GM18502 (cell line): Measurements from ENCODE around the gene MALT1.
A peak's percentile ranks its signal among the peaks of the same experiment; 100 is the strongest.

Source experiments
- ATAC-seq: cut with Tn5 transposase; IDR thresholded peaks from one replicate; pipeline ENCODE4 v1.9.1; 2021; ENCODE audit warnings: mild to moderate bottlenecking; ENCODE audit not compliant: unreplicated experiment, poor library complexity

Gene MALT1

DNA sequence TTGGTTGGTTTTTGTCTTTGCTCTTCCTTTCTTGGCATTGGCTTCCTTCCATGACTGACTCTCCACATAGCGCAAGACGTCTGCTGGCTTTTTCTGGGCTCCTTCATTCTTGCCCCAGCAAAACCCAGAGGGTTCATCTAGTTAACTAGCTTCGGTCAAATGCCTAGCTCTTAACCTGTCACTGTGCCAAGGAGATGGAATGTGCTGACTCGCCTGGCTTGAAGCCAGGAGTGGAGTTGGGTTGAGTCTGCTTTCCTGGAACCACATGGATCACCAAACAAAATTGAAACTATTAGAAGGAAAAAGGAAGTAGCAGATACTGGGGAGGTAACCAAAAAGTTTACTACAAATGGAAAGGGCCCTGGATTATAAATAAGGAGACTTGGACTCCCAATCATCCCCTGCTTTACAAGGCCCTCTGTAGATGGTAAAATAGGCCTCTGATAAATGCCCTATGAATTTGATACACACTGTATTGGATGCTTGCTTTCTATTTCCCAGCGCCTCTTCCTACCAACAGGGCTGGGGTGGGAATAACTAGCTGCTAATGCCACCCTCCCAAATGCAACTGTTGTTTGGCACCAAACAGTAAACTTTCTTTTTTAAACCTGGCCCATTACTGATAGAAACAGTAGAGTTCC, 11.3 kb downstream of the MALT1 start:
- no peak for ATAC-seq

DNA sequence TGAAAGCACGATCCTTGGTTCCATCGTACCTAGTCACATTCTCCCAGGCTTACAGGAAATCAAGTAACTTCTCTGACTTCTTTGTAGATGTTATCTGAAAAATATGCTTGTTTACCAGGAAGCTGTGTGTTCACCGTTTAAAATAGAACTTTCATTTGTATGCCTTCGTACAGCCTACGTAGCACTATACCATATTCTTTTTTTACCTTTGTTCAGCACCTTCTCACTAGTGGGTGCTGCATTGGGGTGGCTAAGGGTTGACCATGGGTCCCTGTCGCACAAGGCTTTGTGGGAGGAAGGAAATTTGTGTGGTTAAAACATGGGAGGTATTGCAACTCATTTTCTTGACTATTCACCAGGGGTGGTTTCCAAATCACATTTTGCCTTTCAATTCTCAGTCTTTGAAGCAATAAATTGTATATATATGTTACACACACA, 16.6 kb downstream of the MALT1 start:
- ATAC-seq, result peak; percentile 97

DNA sequence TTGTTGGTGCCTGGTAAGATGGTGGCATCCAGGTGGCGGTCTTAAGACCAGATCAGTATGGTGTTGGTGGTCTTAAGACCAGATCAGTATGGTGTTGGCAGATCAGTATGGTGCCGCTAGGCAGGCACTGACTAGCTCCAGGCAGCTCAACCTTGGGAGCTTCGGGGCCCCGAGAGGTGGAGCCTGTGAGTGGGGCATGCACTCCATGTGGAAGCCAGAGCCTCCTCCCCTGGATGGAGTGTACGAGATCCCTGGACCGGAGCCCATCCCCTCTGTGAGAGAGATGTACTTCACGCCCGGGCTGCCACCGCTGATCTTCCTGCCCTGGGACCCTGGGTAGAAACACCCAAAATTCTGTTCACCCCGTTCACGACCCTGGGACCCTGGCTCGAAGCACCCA, 19.0 kb downstream of the MALT1 start:
- ATAC-seq, result no peak

DNA sequence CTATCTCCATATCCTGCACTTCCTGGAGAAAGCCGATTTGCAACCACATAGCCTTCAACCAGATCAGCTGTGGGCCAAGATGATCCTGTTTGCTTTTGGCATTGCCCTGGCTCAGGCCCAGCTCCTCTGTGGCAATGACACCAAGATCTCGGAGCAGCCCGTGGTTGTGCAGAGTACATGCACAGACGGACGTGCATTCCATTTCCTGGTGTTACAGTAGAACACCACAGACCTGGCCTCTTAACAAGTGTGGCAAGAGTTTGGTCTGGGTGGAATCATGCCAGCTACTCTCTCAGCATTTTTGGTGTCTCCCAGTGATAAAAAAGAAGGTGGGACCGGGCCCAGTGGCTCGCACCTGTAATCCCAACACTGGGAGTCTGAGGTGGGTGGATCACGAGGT, 20.0 kb downstream of the MALT1 start:
- no peak for ATAC-seq

DNA sequence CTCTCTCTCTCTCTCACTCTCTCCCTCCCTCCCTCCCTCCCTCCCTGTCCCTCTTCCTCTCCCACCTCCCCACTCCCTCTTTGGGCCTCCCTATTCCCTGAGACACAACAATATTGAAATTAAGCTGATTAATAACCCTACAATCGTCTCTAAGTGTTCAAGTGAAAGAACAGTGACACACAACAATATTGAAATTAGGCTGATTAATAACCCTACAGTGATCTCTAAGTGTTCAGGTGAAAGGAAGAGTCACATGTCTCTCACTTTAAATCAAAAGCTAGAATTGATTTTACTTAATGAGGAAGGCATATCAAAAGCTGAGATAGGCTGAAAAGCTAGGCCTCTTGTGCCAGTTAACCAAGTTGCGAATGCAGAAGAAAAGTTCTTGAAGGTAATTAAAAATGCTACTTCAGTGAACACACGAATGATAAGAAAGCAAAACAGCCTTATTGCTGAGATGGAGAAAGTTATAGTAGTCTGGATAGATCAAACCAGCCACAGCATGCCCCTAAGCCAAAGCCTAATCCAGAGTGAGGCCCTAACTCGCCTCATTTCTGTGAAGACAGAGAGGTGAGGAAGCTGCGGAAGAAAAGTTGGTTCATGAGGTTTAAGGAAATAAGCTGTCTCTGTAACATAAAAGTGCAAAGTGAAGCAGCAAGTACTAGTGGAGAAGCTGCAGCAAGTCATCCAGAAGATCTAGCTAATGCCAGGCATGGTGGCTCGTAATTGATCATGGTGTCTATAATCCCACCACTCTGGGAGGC, 21.3 kb downstream of the MALT1 start:
- ATAC-seq, result no peak

DNA sequence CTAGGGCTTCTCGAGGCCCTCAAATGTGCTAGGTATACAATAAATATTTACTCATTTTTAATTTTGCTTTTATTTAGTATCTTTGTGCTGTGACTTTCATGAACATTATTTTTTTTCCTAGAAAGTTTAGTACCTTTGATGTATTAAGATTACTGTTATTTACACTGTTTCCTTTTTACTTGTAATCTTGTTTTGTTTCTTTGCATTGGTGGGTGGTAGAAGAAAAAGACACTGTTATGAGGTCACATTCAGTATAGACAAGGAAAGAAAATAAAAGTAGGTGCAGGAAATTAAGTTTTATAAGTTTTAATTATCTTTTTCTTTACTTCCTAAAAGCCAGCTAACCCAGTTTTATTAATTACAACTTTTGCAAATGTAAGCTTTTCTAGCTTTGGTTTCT, 23.0 kb downstream of the MALT1 start:
- no peak for ATAC-seq

DNA sequence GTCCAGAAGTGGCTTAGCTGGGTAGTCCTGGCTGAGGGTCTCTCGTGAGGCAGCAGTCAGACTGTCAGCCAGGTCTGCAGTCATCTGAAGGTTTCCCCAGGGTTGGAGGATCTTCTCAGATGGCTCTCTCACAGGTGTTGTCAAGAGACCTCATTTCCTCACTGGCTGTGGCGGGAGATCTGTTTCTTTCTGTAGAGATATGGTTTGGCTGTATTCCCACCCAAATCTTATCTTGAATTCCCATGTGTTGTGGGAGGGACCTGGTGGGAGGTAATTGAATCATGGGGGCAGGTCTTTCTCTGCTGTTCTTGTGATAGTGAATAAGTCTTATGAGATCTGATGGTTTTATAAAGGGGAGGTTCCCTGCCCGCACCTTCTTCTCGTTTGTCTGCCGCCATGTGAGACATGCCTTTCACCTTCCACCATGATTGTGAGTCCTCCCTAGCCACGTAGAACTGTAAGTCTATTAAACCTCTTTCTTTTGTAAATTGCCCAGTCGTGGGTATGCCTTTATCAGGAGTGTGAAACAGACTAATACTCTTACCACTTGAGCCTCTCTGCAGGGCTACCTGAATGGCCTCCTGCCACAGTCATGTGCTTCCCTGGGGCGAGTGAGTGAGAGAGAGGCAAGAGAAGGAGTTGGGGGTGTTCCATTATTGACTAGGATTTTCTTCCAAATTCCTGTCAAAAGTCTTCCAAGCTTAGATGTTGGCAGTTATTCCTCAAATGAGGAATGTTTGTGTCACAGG, 23.6 kb downstream of the MALT1 start:
- no peak for ATAC-seq

DNA sequence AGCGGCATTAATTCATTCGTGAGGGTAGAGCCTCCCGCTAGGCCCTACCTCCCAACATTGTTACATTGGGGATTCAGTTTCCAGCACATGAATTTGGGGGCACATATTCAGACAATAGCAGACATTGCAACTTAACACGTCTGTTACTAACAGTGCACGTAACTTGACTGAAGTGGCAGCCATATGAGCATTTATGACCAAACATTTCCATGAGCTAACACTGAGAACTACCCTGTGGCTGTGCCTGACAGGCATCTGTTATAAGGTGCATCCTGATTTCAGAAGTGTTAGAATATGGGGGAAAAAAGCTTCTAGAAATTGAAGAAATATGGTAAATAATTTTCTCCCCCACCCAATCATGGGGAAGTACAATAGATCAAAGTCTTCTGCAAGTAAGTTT, 24.5 kb downstream of the MALT1 start:
- ATAC-seq, result no peak

DNA sequence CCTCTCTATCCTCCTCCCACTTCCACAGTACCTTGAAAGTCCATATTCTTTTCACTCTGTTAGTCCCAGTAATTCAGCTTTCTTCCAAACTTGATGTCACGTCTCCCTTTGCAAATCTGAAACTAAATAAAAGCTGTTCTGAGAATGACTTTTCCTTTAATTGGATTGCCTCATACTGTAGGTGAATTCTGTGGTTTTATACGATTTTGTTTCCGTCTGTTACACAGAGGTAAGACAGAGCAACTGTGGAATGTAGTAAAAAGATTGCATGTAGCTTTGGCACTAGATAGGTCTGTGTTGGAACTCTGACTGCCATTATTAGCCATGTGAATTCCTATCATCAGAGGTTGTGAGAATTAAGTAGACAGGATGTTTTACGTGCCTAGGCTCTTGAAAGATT, 25.9 kb downstream of the MALT1 start:
- no peak for ATAC-seq

DNA sequence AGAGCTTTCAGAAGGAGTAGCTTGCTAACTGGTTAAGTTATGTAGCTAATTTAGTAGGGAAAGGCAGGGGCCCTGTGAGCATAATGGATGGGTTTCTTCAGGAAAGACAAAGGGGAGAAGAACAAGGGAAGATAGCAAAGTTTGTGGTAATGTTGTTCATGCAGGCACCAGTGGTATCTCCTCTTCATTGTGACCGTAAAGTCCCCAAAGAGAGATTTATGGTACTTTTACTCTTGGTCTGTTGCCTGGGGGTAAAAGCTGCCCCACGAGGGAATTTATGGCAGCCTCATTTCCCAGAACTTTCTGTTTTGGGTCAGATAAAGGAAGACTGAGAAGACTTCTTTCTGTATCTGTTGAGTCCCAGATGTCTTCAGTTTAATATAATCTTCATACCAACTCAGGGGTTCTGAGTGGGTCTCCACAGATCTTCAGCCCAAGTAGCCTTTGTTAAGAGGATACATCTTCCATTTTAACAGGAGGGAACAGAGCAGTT, 27.5 kb downstream of the MALT1 start:
- no peak for ATAC-seq

DNA sequence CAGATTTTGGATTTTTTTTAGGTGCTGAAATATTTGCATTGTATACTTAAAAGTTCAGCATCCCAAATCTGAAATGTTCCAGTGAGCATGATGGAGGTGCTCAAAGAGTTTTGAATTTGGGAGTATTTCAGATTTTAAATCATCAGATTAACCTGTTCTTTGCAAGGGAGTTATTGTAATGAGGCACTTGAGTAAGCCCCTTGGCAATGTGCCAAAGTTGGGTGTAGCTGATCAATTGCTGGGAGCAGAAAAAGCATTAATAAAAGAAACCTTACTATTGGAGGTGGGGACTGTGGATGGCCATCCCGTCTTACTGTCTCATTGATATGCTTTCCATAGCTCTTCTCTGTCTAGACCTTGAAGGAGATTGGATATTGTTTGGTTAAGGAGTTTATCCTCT, 28.3 kb downstream of the MALT1 start:
- ATAC-seq, result no peak

DNA sequence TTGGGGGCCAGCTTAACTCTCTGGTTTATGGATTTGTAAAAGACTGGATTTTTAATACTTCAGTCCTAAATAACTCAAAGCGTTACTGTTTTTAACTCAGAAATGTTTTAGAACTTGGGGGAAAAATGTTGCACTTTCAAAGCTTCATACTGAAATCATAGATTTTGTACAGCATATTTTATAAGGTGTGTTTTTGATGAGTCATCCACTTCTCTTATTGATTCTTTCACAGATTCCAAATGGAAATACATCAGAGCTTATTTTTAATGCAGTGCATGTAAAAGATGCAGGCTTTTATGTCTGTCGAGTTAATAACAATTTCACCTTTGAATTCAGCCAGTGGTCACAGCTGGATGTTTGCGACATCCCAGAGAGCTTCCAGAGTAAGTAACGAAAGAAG, 28.9 kb downstream of the MALT1 start:
- no peak for ATAC-seq

DNA sequence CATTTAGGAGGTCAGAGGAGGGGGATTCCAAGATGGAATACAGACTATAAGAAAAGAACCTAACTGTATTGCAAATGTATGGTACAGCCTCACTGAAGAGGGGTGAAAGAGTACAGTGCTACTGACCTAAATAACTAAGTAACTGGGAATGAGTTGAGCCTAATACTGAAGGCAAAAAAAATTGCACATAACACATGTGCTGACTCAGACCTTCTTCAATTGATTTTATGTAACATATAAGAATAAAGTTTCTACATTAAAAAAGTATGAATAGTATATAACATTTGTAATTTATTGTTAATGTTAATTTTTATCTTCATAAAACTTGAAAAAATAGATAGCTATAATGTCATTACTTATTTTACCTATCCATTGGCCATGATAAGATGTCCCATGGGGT, 41.7 kb downstream of the MALT1 start:
- ATAC-seq, result no peak

DNA sequence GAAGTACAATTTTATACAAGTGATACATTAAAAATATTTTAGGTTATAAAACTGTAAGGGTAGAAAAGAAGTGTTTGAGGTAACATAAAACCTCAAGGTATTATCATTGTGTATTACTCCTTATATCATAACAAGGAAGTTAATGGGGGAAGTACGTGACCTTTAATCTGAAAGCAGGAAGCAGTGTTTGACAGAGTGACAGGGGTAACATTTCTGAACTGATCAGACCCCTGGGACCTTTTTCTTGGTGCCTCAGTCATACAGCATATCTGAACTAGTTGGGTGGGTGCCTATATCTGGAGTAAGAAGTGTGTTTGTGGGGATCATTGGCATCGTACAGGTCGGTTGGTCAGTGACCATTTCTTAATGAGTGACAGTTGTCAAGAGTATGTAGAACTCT, 43.0 kb downstream of the MALT1 start:
- ATAC-seq, result no peak

DNA sequence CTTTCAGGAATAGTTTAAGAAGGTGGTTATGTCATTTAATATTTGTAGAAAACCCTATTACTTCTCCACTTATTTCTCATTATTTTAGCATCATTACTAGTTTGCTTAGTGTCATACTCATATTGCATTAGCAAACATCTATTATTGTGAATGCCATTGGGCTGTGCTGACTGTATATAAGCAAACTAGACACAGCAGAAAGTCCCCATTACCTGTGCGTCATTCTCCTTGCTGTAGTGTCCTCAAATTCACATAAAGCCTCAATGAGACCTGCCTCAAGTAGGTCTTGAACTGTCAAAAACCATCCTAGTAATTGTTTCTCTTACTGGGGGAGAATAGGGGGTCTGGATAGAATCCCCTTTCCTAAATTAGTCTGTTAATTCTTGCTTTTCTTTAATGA, 43.6 kb downstream of the MALT1 start:
- no peak for ATAC-seq

DNA sequence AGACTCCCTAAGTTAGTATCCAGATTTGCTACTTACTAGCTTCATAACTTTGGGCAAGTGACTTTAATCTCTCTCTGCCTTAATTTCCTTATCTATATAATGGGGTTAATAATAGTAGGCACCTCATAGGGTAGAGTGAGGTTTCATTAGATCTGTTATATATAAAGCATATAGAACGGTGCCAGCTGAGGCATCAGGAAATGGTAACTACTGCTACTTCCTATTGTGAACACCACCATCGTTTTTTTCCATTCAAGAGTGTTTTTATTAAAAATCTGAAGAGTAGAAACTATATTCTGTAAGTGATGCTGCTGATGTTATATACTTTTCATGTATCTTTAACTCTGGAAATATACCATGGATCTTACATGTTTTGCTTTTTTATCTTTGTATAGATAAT, 44.3 kb downstream of the MALT1 start:
- no peak for ATAC-seq

DNA sequence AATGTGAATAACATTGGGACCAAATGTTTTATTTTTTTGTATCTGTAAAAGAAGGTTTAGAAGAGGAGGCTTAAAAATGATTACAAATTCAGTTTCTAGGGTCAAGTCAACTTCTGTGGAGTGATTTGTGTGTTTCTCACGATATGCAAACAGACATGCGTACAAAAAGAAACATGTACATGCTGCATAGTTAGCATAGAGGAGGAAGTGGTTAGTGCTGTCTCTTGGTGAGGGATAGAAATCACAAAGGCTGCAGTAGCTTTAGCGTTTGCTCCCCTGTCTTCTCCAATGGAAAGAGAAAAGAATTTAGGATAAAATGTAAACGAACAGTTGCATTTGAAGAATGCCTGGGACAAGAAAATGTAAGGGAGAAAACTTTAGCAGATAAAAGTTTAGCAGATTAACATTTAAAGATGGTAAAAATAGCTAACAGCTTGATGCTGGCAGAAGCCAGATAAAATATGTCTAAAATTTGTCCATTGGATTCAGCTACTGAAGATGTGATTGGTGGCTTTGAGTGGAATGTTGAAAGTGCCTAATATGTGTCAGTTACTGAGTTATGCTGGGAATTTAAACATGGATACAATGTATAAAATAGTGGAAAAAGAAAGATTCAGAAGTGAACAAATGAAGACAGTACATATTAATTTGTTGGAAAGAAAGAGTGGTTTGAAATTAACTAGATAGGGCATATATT, 44.9 kb downstream of the MALT1 start:
- no peak for ATAC-seq

DNA sequence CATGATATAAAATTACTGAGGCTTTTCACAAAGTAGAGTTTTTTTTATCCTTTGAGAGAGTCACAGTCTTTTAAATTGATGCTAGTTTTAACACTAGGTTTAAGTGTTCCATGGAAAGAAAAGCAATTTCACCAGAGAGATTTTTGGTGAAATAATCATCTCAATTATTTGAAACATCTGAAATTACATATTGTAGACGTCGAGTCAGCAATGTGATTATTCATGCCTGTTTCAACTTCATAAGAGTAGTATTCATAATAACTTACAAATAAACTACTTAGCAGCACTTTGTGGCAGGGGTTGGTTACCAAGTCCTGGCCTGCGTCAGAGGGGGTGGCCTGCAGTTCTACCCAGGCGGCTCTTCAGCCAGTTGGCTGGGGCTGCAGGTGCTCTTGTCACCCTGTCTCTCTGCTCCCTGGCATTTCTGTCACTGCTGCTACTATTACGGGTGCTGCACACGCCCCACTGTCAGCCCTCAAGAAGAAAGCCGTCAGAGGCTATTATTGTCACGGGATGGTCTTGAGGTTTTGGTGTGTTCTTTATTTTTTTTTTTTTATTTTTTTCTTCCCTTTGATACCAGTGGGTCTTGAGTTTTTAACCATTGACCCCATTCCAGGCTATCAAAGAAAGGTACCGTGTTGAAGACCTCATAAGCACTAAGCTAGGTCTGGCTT, 50.4 kb downstream of the MALT1 start:
- ATAC-seq, result no peak

DNA sequence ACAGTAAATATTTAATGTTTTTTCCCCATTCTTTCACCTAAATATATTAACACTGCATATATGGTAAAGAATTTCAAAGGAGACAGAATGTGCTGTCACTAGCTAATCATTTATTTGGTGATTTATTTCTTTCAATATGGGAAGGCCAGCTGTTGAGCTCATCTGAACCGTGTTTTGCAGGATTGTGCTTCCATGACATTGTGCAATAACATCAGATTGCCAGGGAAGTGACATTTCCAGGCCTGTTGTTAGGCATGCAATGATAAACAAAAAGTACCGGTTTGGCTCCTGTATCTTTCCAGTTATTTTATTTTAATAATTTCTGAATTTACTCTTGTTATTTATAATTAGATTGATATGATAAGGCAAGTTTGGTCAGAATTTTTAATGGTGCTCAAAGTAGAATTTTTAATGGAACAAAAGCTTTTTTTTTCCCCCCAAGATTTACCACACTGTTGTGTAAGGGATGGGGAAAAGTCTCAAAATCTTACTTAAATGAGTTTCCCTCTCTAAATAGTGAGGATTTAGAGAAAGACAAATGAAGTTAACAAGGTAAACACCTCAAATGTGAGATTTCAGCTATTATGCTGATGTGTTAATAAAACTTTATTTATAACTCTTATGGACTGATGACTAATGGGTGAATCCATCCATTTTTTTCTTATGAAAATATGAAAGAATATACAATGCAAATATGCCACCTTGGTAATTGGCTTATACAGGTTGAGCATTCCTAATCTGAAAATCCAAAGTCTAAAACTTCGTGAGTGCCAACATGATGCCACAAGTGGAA, 52.7 kb downstream of the MALT1 start:
- ATAC-seq, result no peak
